CD14-positive monocyte (primary cell): ENCODE measurements around the gene IFT172. TPM values are rescaled to one million over a fixed set of nuclear protein-coding genes. Genes with fewer than 3 reads are reported as not detected.

ENCODE experiments used
- DNase-seq, 3 donors: peaks; one replicate each; pipeline ENCODE4 v3.0.0-alpha.2; 2011 to 2022
- H2AFZ ChIP-seq: 2 replicates; pipeline ENCODE4 v1.6.0; 2012; ENCODE audit warnings: mild to moderate bottlenecking, low read depth, low read length, inconsistent platforms; ENCODE audit not compliant: insufficient read depth, poor library complexity, severe bottlenecking
- H3K27ac ChIP-seq, 2 donors: 1 replicate in 1 of 2; 2 replicates in 1 of 2; pipeline ENCODE4 v1.5.1; 2012 to 2013; ENCODE audit warnings: low read length in 2 of 2, control low read depth in 1 of 2, inconsistent platforms in 1 of 2, low read depth in 1 of 2, mild to moderate bottlenecking in 1 of 2
- H3K27me3 ChIP-seq, 2 donors: one replicate each; pipeline versions ENCODE4 v1.6.0 to v1.6.1; 2011 to 2013; ENCODE audit warnings: low read length in 2 of 2; ENCODE audit not compliant: control insufficient read depth in 2 of 2, insufficient read depth in 2 of 2
- H3K36me3 ChIP-seq, 2 donors: replicated peaks in 1 of 2; 1 replicate in 1 of 2; 2 replicates in 1 of 2; pipeline versions ENCODE4 v1.5.1 to v1.6.1; 2012 to 2013; ENCODE audit warnings: low read length in 2 of 2, control low read depth in 1 of 2, inconsistent platforms in 1 of 2, mild to moderate bottlenecking in 1 of 2; ENCODE audit not compliant: insufficient read depth in 2 of 2, control insufficient read depth in 1 of 2
- H3K4me1 ChIP-seq, 2 donors: 1 replicate in 1 of 2; 2 replicates in 1 of 2; pipeline versions ENCODE4 v1.5.1 to v1.6.1; 2012 to 2013; ENCODE audit warnings: low read length in 2 of 2, control low read depth in 1 of 2, inconsistent platforms in 1 of 2, mild to moderate bottlenecking in 1 of 2, moderate library complexity in 1 of 2; ENCODE audit not compliant: insufficient read depth in 2 of 2, control insufficient read depth in 1 of 2
- H3K4me2 ChIP-seq: replicated peaks from 2 replicates; pipeline ENCODE3; 2012; ENCODE audit warnings: low read length, moderate library complexity, mild to moderate bottlenecking; ENCODE audit not compliant: poor library complexity, severe bottlenecking; ENCODE audit errors: extremely low read depth
- H3K4me3 ChIP-seq, 3 experiments: fragments of 200-600 bp in 1 of 3; sonication (generic) in 1 of 3; replicated peaks in 1 of 3; 1 replicate in 2 of 3; 2 replicates in 1 of 3; pipeline ENCODE4 v1.5.1; 2011 to 2013; ENCODE audit warnings: low read length in 3 of 3, mild to moderate bottlenecking in 3 of 3, control low read depth in 2 of 3, low read depth in 2 of 3, inconsistent platforms in 1 of 3, moderate library complexity in 1 of 3
- H3K79me2 ChIP-seq: 2 replicates; pipeline ENCODE4 v1.6.0; 2012; ENCODE audit warnings: mild to moderate bottlenecking, control low read depth, inconsistent platforms, low read length, moderate library complexity; ENCODE audit not compliant: insufficient read depth
- H3K9ac ChIP-seq: 2 replicates; pipeline ENCODE4 v1.6.0; 2017; ENCODE audit warnings: low read length, mild to moderate bottlenecking; ENCODE audit not compliant: insufficient read depth, poor library complexity, severe bottlenecking
- H3K9me3 ChIP-seq, 2 donors: replicated peaks in 1 of 2; 1 replicate in 1 of 2; 2 replicates in 1 of 2; pipeline versions ENCODE4 v1.5.1 to v1.6.1; 2012 to 2013; ENCODE audit warnings: low read length in 2 of 2, control low read depth in 1 of 2; ENCODE audit not compliant: control insufficient read depth in 1 of 2, insufficient read depth in 1 of 2
- H4K20me1 ChIP-seq: 2 replicates; pipeline ENCODE4 v1.6.0; 2012; ENCODE audit warnings: mild to moderate bottlenecking, low read length, control low read depth, moderate library complexity; ENCODE audit not compliant: insufficient read depth
- H3K27ac Mint-ChIP-seq, 7 donors: one replicate each; pipeline ENCODE4 v1.8.0; 2020; ENCODE audit warnings: mild to moderate bottlenecking in 7 of 7, mixed read lengths in 7 of 7, moderate library complexity in 6 of 7, inconsistent platforms in 2 of 7
- H3K27me3 Mint-ChIP-seq, 3 donors: one replicate each; pipeline ENCODE4 v1.8.0; 2021 to 2022; ENCODE audit warnings: low read depth in 3 of 3, mild to moderate bottlenecking in 3 of 3, mixed read lengths in 3 of 3, moderate library complexity in 3 of 3, inconsistent platforms in 1 of 3
- H3K36me3 Mint-ChIP-seq, 2 donors: one replicate each; pipeline ENCODE4 v1.8.0; 2020; ENCODE audit warnings: mixed read lengths in 2 of 2, inconsistent platforms in 1 of 2, mild to moderate bottlenecking in 1 of 2
- H3K4me1 Mint-ChIP-seq: one replicate; pipeline ENCODE4 v1.8.0; 2020; ENCODE audit warnings: mild to moderate bottlenecking, mixed read lengths
- H3K4me3 Mint-ChIP-seq, 2 donors: one replicate each; pipeline ENCODE4 v1.8.0; 2020; ENCODE audit warnings: mild to moderate bottlenecking in 2 of 2, mixed read lengths in 2 of 2, moderate library complexity in 1 of 2
- H3K9me3 Mint-ChIP-seq, 7 donors: one replicate each; pipeline ENCODE4 v1.8.0; 2020 to 2022; ENCODE audit warnings: mixed read lengths in 7 of 7, mild to moderate bottlenecking in 6 of 7, moderate library complexity in 6 of 7, inconsistent platforms in 2 of 7
- WGBS: methylation state at CpG from one replicate; pipeline ENCODE4 v1.1.5; 2013; ENCODE audit warnings: missing lambda C conversion rate; ENCODE audit not compliant: insufficient coverage; 5-methylcytosine and 5-hydroxymethylcytosine counted together
- intact Hi-C, 2 donors: fragments of 100-400 bp; cut with micrococcal nuclease; formaldehyde crosslinking; loops; one replicate each; pipeline versions ENCODE4 v1.15.0 to v1.15.1; 2023
- polyA plus RNA-seq, 3 donors: library from polyadenylated mRNA; depleted of rRNA in 1 of 3; unstranded in 2 of 3; stranded (reverse) in 1 of 3; fragments of 300-500 nt in 2 of 3; fragments of >200 nt in 1 of 3; fragmentation: Illumina TruSeq in 2 of 3; gene quantifications; 1 replicate in 2 of 3; 2 replicates in 1 of 3; pipeline ENCODE4 v1.2.3, GENCODE V29; 2012 to 2021
- TF ChIP-seq, protein P1 (sequence below): fragments of 200-600 bp; IDR thresholded peaks from one replicate; pipeline ENCODE4 v1.8.0; 2022; ENCODE audit warnings: antibody characterized with exemption, mild to moderate bottlenecking

IFT172 gene
- polyA plus RNA-seq, 3 donors = 1.7 to 12.8 (median 3.6) TPM

DNA sequence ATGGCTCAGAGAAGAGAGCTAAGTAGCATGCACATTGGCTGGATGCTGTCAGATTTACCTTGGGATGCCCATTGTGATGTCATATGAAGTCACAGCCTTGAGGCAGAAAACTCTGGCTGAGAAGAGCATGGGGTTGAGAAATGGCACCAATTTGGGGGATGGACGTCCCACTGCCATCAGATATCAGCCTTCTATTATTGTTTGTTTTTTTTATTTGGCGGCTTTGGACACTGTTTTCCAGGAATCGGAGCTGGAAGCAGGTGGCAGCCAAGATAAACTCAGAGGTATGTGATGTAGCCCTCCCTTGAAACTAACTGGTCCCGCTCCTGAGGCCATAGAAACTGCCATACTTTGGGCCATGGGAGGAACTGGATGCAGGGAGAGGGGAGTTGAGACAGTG, 47.7 kb upstream of the IFT172 start:
- H3K9me3 Mint-ChIP-seq = peaks cover 0 to 4% (median 0%) of the 10 kb centered on the region in 7 donors
- H3K4me1 ChIP-seq = no peaks in the 10 kb centered on the region

DNA sequence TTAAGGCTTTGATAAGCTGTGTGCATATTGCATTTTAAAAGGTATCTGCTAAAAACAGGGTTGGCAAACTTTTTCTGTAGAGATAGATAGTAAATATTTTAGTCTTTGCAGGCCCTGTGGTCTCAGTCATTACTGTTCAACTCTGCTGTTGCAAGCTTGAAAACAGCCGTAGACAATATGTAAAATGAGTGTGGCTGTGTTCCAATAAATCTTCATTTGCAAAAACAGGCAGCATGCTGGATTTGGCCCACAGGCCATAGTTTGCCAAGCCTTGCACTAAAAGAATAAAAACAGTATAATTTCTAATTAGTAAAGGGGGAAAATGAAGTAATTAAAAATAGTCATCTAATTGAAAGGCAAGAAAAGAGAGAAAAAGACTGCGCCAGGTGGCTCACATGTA, 42.4 kb upstream of the IFT172 start:
- Histone ChIP-seq H3K27me3 (peaks cover 0 to 1% of the 10 kb centered on the region in 2 donors), H3K4me3 (no peak overlapping the region), H3K27ac (no peak overlapping the region), H3K9ac (no peak overlapping the region), H4K20me1 (no peaks in the 10 kb centered on the region), H3K4me2 (no peak overlapping the region), H2AFZ (no peak overlapping the region), H3K79me2 (no peaks in the 10 kb centered on the region), H3K36me3 (no peaks in the 10 kb centered on the region), H3K4me1 (no peaks in the 10 kb centered on the region), H3K9me3 (no peaks in the 10 kb centered on the region)
- intact Hi-C loops = no loop called here
- no peaks in the 10 kb centered on the region for H3K4me1 Mint-ChIP-seq
- no peaks in the 10 kb centered on the region for H3K36me3 Mint-ChIP-seq
- peaks cover 2 to 11% (median 6%) of the 10 kb centered on the region in 3 donors for H3K27me3 Mint-ChIP-seq
- WGBS = no CpG with 5 or more reads among the region's 2 CpGs
- TF ChIP-seq, protein P1, sequence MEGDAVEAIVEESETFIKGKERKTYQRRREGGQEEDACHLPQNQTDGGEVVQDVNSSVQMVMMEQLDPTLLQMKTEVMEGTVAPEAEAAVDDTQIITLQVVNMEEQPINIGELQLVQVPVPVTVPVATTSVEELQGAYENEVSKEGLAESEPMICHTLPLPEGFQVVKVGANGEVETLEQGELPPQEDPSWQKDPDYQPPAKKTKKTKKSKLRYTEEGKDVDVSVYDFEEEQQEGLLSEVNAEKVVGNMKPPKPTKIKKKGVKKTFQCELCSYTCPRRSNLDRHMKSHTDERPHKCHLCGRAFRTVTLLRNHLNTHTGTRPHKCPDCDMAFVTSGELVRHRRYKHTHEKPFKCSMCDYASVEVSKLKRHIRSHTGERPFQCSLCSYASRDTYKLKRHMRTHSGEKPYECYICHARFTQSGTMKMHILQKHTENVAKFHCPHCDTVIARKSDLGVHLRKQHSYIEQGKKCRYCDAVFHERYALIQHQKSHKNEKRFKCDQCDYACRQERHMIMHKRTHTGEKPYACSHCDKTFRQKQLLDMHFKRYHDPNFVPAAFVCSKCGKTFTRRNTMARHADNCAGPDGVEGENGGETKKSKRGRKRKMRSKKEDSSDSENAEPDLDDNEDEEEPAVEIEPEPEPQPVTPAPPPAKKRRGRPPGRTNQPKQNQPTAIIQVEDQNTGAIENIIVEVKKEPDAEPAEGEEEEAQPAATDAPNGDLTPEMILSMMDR = no peak
- H3K9me3 Mint-ChIP-seq = peaks cover 0 to 9% (median 2%) of the 10 kb centered on the region in 7 donors
- no peak overlapping the region for H3K27ac Mint-ChIP-seq
- no peak overlapping the region for H3K4me3 Mint-ChIP-seq
- no peak for DNase-seq

More for the DNA sequence above, 47.7 kb upstream of the IFT172 start:
- H3K36me3 ChIP-seq = no peaks in the 10 kb centered on the region
- intact Hi-C loops = no loop called here
- Mint-ChIP-seq H3K27ac (no peak overlapping the region), H3K36me3 (no peaks in the 10 kb centered on the region), H3K4me1 (no peaks in the 10 kb centered on the region), H3K27me3 (peaks cover 0 to 19% (median 2%) of the 10 kb centered on the region in 3 donors), H3K4me3 (no peak overlapping the region)
- H3K4me3 ChIP-seq = no peak overlapping the region
- DNase-seq = no peak
- peaks cover 0 to 2% of the 10 kb centered on the region in 2 donors for H3K27me3 ChIP-seq
- 100% methylated on average over 2 of the region's 4 CpGs for WGBS
- no peak overlapping the region for H3K27ac ChIP-seq
- no peak overlapping the region for H2AFZ ChIP-seq
- H3K4me2 ChIP-seq = no peak overlapping the region
- TF ChIP-seq, protein P1 = no peak
- no peaks in the 10 kb centered on the region for H3K9me3 ChIP-seq
- no peaks in the 10 kb centered on the region for H3K79me2 ChIP-seq
- no peaks in the 10 kb centered on the region for H4K20me1 ChIP-seq
- no peak overlapping the region for H3K9ac ChIP-seq
